Measurements from ENCODE around the gene TCL1A. TPM values are rescaled to one million over a fixed set of nuclear protein-coding genes. Genes with fewer than 3 reads are reported as not detected.

TCL1A gene
- total and polyA plus RNA-seq, 2 donors (not counting 3 experiments of a cell fraction or from before 2014, with no cell fraction given), result not detected

DNA sequence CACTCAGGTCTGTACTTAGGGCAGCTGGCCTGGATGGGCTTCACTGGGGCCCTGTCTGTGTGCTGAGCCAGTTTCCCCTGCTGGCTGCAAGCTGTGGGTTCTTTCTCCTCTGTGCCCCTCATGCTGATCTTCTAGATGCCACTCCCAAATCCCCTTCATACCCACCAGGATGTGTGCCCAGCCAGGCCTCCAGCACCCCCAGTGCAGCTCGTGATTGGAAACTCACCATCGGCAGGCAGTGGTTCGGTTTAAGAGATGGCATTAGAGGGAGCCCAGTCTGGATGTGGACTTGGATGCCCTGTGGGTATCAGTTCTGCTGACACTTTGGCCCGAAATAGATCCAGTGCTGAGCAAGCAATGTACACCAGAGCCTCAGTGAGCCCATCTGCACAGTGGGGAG lies 21.8 kb downstream of the TCL1A start:
- Histone ChIP-seq H3K36me3 (ENCODE audit: control insufficient read depth in 2 of 2, extremely low read depth in 1 of 2, insufficient read depth in 2 of 2, low read length in 2 of 2) (no peaks in the 10 kb centered on the region), H4K20me1 (replicated peaks; ENCODE audit: control insufficient read depth, extremely low read depth, insufficient read depth, low read length) (no peaks in the 10 kb centered on the region), H3K9ac (replicated peaks; ENCODE audit: extremely low read depth, insufficient read depth, low read length) (no peak overlapping the region), H3K4me3 (replicated peaks in 1 of 3; ENCODE audit: insufficient read depth in 1 of 3, low read depth in 1 of 3, low read length in 3 of 3) (no peak overlapping the region), H3K79me2 (ENCODE audit: control insufficient read depth, insufficient read depth, low read length) (no peaks in the 10 kb centered on the region), H3K9me3 (replicated peaks; ENCODE audit: control insufficient read depth, insufficient read depth, low read length) (no peaks in the 10 kb centered on the region), H3K27me3 (ENCODE audit: control insufficient read depth in 2 of 2, insufficient read depth in 2 of 2, low read length in 2 of 2) (no peaks in the 10 kb centered on the region), H3K4me2 (ENCODE audit: insufficient read depth, low read length) (no peak overlapping the region), H3K4me1 (ENCODE audit: control insufficient read depth, extremely low read depth, insufficient read depth, low read length) (no peaks in the 10 kb centered on the region), H3K27ac (ENCODE audit: insufficient read depth, low read depth, low read length) (no peak overlapping the region), H2AFZ (ENCODE audit: low read depth, low read length) (no peak overlapping the region), H3K9me1 (replicated peaks; ENCODE audit: control insufficient read depth, extremely low read depth, insufficient read depth, low read length) (no peaks in the 10 kb centered on the region)
- dilution Hi-C loops (cut with MboI; ENCODE audit: extremely low pct_ligation_motif_present, low sequenced_read_pairs) (no loop called here), intact Hi-C loops (cut with micrococcal nuclease) (no loop called here)
- ChIA-PET POLR2A (no interaction called here), CTCF (no interaction called here)
- TF ChIP-seq JUN (IDR thresholded peaks at IDR 0.05; ENCODE audit: borderline replicate concordance, insufficient read depth, insufficient read length, low read depth) (no peak), EZH2 (IDR thresholded peaks at IDR 0.05; ENCODE audit: borderline replicate concordance, low read depth, low read length, severe bottlenecking) (no peak), MYC (IDR thresholded peaks at IDR 0.05; ENCODE audit: low read depth, low read length) (no peak), FOS (IDR thresholded peaks at IDR 0.05; ENCODE audit: borderline replicate concordance, insufficient read depth, low read length) (no peak), GATA2 (IDR thresholded peaks at IDR 0.05; ENCODE audit: insufficient read depth, insufficient read length, low read depth, low read length) (no peak)
- TF ChIP-seq, protein P1, sequence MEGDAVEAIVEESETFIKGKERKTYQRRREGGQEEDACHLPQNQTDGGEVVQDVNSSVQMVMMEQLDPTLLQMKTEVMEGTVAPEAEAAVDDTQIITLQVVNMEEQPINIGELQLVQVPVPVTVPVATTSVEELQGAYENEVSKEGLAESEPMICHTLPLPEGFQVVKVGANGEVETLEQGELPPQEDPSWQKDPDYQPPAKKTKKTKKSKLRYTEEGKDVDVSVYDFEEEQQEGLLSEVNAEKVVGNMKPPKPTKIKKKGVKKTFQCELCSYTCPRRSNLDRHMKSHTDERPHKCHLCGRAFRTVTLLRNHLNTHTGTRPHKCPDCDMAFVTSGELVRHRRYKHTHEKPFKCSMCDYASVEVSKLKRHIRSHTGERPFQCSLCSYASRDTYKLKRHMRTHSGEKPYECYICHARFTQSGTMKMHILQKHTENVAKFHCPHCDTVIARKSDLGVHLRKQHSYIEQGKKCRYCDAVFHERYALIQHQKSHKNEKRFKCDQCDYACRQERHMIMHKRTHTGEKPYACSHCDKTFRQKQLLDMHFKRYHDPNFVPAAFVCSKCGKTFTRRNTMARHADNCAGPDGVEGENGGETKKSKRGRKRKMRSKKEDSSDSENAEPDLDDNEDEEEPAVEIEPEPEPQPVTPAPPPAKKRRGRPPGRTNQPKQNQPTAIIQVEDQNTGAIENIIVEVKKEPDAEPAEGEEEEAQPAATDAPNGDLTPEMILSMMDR (IDR thresholded peaks at IDR 0.05; ENCODE audit: extremely low read depth in 1 of 2, insufficient read depth in 1 of 2, low read depth in 1 of 2, low read length in 2 of 2), result no peak
- FAIRE-seq (no peak), DNase-seq (ENCODE audit: low read depth, low spot score) (no peak)
- BruUV-seq (replicated peaks), result no TSS peak

DNA sequence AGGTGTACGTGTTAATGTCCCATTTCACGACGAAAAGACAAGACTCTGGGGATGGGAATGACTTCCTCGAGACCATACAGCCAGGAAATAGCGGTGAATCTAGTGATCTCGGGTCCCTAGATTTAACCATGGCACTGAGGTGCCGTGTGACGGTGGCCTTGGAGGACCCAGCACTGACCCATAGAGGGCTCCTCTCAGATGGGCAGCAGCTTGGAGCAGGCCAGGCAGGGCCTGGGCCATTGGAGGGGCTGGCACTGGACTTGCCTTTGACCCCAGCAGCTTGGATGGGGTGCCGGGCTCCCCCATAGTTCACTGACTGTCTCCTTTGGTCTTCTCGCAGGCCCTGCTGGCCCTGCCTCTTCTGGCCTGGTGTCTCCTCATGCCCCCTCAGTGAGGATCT lies 22.3 kb downstream of the TCL1A start:
- no peaks in the 10 kb centered on the region for H3K27me3 ChIP-seq (ENCODE audit: control insufficient read depth in 2 of 2, insufficient read depth in 2 of 2, low read length in 2 of 2)
- dilution Hi-C loops (cut with MboI; ENCODE audit: extremely low pct_ligation_motif_present, low sequenced_read_pairs), result no loop called here
- ChIA-PET POLR2A (no interaction called here), CTCF (no interaction called here)
- intact Hi-C loops (cut with micrococcal nuclease), result no loop called here
- H3K9me1 ChIP-seq (replicated peaks; ENCODE audit: control insufficient read depth, extremely low read depth, insufficient read depth, low read length), result no peaks in the 10 kb centered on the region
- H3K4me1 ChIP-seq (ENCODE audit: control insufficient read depth, extremely low read depth, insufficient read depth, low read length), result no peaks in the 10 kb centered on the region
- H2AFZ ChIP-seq (ENCODE audit: low read depth, low read length), result no peak overlapping the region
- no peaks in the 10 kb centered on the region for H3K9me3 ChIP-seq (replicated peaks; ENCODE audit: control insufficient read depth, insufficient read depth, low read length)
- BruUV-seq (replicated peaks), result no TSS peak
- no peaks in the 10 kb centered on the region for H3K36me3 ChIP-seq (ENCODE audit: control insufficient read depth in 2 of 2, extremely low read depth in 1 of 2, insufficient read depth in 2 of 2, low read length in 2 of 2)
- no peak overlapping the region for H3K27ac ChIP-seq (ENCODE audit: insufficient read depth, low read depth, low read length)
- FAIRE-seq (no peak), DNase-seq (ENCODE audit: low read depth, low spot score) (no peak)
- TF ChIP-seq POLR2AphosphoS5 (IDR thresholded peaks at IDR 0.05; ENCODE audit: insufficient read depth, low read depth, low read length) (no peak), JUN (IDR thresholded peaks at IDR 0.05; ENCODE audit: borderline replicate concordance, insufficient read depth, insufficient read length, low read depth) (no peak)
- TF ChIP-seq, protein P1 (IDR thresholded peaks at IDR 0.05; ENCODE audit: extremely low read depth in 1 of 2, insufficient read depth in 1 of 2, low read depth in 1 of 2, low read length in 2 of 2), result no peak
- TF ChIP-seq, protein P2, sequence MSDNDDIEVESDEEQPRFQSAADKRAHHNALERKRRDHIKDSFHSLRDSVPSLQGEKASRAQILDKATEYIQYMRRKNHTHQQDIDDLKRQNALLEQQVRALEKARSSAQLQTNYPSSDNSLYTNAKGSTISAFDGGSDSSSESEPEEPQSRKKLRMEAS (IDR thresholded peaks at IDR 0.05; ENCODE audit: insufficient read depth, insufficient read length), result no peak
- H3K4me2 ChIP-seq (ENCODE audit: insufficient read depth, low read length), result no peak overlapping the region
- no peak overlapping the region for H3K9ac ChIP-seq (replicated peaks; ENCODE audit: extremely low read depth, insufficient read depth, low read length)
- no peaks in the 10 kb centered on the region for H3K79me2 ChIP-seq (ENCODE audit: control insufficient read depth, insufficient read depth, low read length)
- no peak overlapping the region for H3K4me3 ChIP-seq (replicated peaks in 1 of 3; ENCODE audit: insufficient read depth in 1 of 3, low read depth in 1 of 3, low read length in 3 of 3)
- H4K20me1 ChIP-seq (replicated peaks; ENCODE audit: control insufficient read depth, extremely low read depth, insufficient read depth, low read length), result no peaks in the 10 kb centered on the region

All from endothelial cell of umbilical vein (primary cell).